Epidermal melanocyte (primary cell): ENCODE results near the gene FGF19.
A peak's percentile ranks its signal among the peaks of the same experiment; 100 is the strongest.

ENCODE experiments used
- DNase-seq: peaks from one replicate; pipeline ENCODE4 v3.0.0; 2011; ENCODE audit warnings: low spot score; ENCODE audit not compliant: insufficient read length

Gene FGF19

DNA sequence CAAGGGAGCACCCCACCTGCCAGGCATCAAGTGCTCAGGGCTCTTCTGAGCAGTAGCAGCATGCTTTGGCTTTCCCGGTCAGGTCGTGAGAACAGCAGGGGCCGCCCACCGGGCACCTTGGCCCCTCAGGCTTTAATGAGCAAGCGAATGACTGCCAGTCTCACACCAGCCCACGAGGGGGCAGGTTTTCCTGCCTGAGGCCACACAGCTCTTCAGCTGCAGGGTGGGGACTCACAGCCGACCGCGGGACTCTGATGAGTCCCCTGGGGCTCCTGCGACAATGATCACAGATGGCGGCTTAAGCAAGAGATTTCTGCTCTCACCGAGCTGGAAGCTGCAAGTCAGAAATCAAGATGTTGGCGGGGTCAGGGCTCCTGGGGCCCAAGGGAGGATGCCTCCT is 14.3 kb upstream of the FGF19 start:
- DNase-seq = no peak

DNA sequence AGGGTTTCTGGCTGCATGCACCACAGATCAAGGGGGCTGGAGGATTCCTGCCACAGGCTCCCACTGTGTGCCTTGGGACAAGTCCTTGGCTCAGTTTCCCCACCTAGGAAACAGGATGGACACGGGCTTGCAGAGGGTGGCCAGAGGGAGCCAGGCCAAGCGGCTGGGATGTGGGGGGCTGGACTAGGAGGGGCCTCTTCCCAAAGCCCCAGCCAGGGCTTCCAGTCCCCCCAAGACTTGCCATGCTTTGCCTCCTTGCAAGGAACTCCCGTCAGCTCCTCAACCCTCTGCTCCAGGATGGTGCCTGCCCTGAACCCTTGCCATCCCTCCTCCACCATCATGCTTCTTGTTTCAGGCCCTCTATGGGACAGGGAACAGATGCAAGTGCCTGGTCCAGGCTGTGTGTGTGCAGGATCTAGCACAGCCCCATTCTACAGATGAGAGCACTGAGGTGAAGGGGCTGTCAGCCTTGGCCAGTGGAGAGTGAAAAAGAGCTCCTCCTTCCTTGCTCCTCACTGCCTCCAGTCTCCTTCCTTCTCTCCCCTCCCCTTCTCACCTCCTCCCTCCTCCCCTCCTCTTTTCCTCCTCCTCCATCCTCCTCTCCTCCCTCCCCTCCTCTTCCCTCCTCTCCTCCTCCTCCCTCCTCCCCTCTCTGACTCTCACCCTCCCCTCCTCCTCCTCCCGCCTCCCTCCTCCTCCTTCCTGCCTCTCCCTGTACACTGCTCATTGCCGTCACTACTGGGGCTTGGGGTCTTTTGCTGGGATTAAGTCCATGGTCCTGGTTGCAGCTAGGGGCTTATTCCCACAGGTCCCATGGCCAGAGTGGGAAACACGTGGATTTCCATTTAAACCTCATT is 13.3 kb upstream of the FGF19 start:
- no peak for DNase-seq

DNA sequence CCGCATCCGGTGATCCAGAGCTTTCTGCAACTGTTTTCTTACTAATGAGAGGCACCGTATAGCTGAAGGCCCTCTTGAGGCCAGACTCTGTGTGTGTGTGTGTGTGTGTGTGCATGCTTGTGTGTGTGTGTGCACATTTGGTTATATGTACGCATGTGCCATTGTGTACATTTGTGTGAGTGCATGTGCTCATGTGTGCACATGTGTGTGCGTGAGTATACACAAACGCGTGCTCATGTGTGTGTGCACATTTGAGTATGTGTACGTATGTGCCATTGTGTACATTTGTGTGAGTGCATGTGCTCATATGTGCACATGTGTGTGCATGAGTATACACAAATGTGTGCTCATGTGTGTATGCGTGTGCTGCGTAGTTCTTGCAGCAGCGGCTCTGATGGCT is 12.3 kb upstream of the FGF19 start:
- DNase-seq = no peak

DNA sequence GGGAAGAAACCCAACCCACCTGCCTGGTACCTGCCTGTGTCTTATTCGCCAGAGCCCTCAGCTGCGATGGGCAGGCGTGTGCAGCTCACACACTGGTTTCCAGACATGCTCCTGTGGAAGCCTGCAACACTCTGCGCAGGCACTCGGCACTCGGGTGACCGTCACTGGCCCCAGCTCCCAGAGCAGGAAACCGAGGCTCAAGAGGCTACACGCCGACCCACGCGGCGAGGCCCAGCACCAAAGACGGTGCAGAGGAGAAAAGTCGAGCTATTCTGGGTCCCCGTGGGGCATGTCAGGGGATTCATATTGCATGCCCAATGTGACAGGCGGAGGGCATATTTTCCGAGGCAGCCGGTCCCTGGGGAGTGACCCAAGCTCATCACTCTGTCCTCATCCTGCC is 11.6 kb upstream of the FGF19 start:
- DNase-seq = no peak

DNA sequence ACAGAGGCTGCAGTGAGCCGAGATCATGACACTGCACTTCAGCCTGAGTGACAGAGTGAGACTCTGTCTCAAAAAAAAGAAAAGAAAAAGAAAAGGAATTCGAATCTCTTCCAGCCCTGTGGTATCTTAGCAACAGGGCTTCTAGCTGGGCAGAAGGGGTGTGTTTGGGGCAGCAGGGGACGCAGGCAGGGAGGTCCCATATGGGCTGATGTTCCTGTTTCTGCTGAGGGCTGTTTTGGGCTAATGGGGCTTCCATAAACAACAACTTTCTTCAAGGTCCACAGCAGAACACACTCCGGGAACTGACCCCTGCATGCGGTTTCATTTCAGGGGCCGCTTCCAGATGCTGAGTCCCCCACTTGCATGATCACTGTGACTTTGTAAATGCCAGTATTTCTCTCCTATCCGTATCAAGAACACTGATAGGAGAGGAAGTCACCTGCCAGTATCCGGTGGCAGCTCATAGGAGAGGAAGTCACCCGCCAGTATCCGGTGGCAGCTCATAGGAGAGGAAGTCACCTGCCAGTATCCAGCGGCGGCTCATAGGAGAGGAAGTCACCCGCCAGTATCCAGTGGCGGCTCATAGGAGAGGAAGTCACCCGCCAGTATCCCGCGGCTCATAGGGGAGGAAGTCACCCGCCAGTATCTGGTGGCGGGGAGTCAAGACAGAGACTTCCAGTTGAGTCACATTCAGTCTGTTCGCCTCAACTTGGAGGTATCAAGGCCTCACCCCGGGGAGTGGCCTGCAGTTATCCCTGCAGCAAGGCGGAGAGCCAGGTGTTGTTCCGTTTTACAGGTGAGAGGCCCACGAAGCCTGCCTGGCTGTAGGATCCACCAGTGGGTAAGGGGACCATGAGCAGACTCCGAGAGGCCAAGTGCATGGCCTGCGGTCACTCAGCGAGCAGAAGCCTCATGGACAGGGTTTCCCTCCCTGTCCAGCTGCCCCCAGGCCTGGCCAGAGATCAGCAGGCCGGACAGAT is 8.3 kb upstream of the FGF19 start:
- no peak for DNase-seq

DNA sequence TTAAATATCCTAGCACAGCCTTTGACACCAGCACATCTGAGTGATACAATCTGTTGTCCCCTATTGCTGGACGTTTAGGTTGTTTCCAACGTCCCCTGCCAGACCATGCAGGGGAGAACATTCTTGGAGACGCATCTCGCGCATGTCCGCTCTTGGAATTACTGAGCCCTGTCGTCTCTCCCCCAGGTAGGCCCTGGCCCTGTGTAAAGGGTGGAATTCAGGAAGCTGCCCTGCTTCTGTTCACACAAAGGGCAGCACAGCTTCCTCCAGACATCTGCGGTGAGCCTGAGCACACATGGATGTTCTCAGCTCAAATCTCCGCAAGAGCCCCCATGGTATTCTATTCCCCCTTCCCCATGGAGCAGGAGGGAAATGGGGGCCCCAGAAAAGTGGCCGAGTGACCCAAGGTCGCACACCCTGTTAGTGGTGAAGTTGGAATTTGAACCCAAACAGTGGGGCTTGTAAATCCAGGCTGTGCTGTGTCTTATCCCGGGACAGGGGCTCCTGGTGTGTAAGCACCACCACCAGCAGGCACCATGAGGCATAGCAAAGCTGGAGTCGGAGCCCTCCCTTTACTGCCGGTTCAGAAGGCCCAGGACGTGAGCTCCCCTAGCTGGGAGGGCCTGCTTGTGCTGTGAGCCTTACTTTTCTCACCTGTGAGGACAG is 5.0 kb upstream of the FGF19 start:
- no peak for DNase-seq

DNA sequence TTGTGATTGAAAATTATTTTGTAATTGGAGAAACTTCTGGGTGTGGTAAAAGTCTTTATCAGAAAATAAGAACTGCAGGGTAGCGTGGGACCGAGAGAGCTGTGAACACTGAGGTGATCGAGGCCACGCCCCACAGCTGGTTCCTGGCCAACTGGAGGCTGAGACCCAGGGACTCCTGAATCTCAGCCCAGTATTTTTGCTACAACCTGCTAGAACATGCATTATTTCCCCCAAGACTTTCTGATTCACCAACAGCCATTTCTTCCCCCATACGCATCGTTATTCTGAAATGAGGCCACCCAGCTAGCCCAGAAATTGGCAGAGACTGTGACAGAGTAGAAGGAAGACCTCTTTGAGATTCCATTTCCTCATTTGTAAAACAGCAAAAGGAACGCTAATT is 3.4 kb upstream of the FGF19 start:
- no peak for DNase-seq

DNA sequence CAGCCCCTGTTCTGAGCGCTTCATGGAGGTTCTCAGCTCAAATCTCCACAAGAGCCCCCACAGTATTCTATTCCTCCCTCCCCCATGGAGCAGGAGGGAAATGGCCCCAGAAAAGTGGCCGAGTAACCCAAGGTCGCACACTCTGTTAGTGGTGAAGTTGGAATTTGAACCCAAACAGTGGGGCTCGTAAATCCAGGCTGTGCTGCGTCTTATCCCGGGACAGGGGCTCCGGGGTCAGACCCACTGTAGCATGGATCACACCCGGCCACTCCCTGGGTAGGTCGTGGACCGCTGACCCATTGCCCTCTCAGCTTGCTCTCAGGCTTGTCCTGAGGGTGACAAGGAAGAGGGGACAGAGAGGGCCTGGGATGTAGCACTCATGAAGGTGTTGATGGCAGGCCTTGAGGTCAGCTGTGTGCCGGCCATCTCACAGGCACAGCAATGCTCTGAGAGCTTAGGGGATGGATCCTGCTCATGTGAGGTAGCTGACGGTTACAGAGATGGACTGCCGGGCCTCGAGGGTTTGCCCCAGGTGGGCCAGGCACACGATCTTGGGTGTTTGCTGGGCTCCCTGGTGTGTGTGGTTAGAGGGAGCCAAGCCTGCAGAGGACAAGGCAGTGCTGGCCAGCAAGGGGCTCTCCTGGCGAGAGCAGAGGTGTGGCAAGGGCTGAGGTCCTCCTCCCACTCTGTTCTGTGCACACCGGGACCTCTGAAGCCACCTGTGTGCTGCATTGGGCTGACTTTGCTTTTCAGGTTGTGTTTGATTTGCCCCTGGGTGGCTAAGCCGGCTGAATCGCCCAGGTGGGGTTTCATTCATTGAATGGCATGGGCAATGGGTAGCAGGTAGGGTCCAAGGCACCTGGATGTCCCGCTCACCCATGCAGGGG is 2.3 kb upstream of the FGF19 start:
- no peak for DNase-seq

DNA sequence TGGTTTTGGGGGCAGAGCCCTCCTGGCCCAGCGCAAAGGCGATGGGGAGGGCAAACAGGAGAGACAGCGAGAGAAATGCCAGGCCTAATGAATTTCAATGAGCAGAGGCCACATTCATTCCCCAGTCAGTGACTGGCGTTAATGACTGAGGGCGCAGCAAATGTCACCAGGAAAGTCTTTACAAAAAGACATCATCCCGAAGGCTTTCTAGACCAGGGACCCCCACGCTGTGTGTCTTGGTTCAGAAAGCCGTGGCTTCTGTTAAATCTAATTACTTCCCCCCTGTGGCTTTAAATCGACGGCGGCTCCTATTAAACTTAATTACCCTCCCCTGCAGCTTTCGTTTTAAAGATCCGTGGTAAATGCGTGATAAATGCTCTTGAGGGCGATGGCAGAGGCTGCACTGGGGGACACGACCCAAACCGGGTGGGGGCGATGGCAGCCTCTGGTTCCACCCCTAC is 1.6 kb upstream of the FGF19 start:
- no peak for DNase-seq

DNA sequence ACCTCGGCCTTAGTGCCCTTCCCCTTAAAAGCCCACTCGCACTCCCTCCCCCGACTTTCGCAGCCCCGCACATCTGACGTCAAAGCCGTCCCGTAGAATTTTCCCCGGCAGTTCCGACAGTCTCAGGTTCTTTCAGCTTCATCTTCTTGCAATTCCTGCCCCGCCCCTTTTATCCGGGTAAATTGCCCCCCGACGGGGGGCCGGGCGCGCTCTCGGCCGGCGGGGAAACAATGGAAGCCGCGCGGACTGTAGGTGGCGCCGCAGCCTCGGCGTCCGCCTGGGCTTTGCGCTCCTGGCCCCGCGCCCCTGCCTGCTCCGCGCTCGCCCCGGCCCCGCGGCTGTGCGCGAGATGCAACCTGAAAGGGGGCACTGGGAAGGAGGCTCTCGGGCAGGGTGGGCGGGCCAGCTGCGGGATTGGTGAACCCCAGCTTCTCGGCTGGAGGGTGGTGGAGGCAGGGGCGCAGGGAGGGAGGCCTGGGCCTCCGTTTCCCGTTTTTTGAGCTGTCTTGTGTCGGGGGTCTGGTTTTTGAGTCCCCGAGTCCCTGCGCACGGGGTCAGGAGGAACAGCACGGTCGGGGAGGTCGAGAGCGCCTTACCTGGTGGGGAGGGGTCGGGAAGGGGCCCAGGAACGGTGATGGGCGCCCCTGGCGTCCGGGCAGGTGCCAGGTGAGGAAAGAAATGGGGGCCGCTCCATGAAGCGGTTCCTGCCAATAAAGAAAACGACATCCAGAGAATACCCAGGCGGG is 859 bp upstream of the FGF19 start:
- no peak for DNase-seq

DNA sequence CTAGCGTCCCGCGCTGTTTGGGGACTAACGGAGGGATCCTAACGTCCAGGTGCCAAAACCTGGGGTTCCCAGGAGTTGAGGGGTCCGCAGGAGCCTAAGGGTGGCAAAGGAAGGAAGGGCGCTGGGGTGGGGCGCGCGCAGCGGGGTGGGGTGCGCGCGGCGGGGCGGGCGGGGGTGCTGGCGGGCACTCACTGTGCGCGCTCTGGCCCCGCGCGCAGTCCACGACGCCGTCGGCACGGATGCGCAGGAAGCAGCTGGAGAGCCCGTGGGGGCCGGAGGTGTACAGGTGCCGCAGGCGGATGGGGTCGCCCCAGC is 412 bp downstream of the FGF19 start:
- no peak for DNase-seq

DNA sequence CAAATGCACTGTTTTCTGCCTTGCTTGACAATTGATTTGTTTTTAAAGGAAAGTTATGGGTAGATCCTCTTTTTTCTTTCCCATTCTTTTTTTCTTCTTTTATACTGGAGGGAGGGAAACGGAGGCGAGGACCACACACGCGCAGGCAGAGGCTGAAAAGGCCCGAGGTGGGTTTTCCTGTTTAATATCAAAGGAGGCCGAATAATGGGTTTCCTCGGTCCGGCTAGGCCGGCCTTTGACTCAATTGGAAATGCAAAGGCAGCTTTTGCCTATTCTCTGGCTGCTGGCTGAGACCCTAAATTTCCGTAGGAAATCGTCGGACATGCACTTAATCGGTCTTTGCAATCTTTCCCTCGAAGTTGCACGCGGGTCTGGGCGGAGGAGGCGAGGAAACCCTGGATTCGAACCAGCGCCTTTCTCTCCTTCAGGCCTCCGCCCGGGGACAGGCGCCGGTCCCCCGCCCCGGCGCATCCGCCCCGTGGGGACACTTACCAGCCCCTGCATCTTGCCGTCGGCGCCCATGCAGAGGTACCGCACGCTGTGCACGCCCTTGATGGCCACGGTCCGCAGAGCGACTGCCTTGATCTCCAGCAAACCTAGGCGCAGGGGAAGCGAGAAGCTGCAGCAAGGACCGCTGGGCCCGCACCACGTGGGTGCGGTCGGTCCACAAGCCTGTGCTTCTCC is 911 bp downstream of the FGF19 start:
- DNase-seq = no peak

DNA sequence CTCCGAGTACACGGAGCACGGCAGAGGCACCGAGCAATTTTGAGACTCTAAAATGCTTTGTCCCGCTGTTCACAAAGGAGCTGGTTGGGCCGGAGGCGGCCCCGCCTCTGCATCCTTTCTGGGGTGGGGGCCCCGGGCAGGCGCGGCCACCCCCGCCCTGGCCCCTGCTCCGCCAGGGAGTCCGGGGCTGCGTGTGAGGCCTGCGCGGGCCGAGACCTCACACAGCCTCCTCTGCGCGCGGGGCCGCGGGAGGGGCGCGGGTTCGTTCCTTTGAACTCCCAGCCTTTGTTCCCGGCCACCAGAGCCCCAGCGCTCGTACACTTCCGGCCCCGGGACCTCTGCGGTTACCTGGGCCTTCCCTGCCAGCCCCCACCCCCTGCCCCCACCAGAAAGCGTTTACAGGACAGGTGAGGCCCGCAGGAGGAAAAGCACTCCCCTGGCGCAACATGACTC is 1.6 kb downstream of the FGF19 start:
- no peak for DNase-seq

DNA sequence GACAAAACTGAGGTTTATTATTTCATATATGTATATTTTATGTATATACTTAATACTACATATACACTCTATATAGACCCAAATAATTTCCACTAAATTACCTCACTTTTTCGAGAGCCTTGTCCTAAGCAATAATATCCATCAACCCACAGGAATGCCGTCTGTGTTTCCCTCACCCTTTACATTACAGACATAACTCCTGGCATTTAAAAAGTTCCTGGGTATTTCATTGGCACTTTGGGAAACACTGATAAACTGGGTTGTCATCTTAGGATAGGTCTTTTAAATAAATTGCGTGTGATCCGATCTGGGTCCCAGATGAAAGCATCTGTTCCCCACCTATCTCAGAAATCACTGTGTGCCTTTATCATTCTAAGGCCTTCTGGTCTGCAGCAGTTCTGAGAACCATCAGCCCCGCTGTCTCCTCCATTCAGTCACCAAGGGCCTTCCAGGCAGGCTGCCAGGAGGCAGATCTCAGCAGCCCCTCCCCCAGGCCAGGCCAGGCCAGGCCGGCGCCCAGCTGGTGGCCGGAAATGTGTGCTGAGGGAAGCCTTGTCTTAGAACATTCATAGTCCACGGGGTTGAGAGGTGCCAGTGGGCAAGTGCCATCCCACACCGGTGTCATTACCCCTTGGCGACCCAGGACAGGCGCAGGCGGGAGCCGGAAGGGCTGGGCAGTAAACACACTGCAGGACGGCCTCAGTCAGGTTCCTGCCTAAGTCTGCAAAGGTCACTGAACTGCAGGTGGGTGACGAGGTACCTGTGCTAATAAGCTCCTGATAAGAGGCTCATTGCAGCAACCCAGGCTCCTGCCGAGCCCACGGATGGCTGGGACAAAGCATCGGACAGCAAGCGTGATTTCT is 3.3 kb downstream of the FGF19 start:
- DNase-seq = peak; percentile 61

DNA sequence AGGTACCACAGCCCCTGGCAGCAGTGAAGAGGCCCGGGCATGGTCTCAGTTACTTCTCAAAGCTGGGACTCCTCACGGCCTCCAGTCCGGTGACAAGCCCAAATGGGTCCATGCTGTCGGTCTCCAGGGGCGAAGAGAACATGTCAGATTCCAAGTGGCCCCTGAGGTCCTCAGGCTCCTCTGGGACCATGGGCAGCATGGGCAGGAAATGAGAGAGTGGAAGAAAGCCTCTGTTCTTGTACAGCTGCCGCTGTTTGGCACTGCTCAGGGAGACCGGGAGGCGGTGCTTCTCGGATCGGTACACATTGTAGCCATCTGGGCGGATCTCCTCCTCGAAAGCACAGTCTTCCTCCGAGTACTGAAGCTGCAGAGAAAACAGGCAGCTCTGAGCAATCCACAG is 4.6 kb downstream of the FGF19 start:
- no peak for DNase-seq

DNA sequence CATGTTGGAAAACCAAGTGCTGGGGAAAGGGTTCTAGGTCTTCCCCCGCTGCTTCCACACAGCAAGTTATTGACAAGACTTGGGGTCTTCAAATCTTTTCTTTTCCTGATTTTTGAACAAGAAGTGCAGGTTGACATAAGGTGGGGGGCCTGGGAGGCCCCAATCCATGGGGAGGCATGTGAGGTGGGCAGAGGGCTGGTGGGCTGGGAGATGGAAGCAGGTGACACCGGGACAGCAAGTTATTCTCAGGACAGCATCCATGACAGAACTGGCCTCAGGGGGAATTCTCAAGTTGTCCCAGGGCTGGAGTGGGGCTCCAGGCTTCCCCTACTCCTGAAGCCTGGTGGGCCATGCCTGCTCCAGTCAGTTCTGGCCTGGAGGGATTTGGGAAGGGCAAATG is 5.5 kb downstream of the FGF19 start:
- no peak for DNase-seq

DNA sequence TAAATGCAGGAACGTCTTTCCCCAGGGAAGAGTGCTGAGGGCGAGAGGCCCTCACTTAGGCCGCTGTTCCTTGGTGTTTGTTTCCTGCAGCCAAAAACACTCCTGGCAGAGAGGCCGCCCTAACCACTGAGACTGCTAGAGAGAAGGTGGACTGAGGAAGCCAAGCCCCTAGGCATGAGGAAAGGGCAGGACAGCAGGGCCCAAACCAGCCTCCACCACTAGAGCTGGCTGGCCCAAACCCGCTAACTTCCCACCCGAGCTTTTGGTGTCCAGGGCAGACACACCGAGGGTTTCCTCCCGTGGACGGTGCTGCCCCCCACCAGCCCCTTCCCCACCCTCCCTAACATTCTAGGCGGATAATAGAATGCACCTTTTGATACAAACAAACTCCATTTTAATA is 6.0 kb downstream of the FGF19 start:
- no peak for DNase-seq

DNA sequence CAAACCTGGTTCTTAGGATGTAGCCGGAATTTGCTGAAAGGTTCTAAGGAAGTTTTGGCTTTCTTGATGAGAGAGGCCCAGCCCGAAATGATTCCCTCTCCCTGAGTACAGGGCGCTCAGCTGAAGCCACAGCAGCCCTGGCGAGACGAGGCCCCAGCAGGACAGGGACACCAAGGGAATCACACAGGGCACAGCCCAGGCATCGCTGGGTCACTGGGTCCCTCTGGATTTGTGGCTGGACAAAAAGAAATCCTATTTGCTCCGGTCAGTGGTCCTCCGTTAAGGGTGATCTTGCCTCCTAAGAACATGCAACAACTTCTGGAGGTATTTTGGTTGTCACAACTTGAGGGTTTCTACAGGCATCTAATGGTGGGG is 6.4 kb downstream of the FGF19 start:
- no peak for DNase-seq
